ENCODE measurements around the gene PLCB1. TPM values are rescaled to one million over a fixed set of nuclear protein-coding genes. Genes with fewer than 3 reads are reported as not detected.

PLCB1 gene
- total and polyA plus RNA-seq, 2 donors (not counting 1 experiment from before 2014, with no cell fraction given): 13.4 to 23.3 TPM

GRCh38 chr20:8876366-8876765 is 744.3 kb downstream of the PLCB1 start:
- Histone ChIP-seq H3K36me3 (ENCODE audit: control insufficient read depth, insufficient read depth, low read length) (no peaks in the 10 kb centered on the region), H3K4me3 (replicated peaks in 1 of 4; ENCODE audit: control extremely low read depth in 1 of 4, insufficient read depth in 1 of 4, low read depth in 3 of 4, low read length in 4 of 4) (no peak overlapping the region), H3K4me1 (ENCODE audit: control insufficient read depth, extremely low read depth, insufficient read depth, low read length) (no peaks in the 10 kb centered on the region), H3K79me2 (ENCODE audit: control insufficient read depth, insufficient read depth, low read length) (no peaks in the 10 kb centered on the region), H3K9me3 (ENCODE audit: control insufficient read depth, insufficient read depth, low read depth, low read length) (no peaks in the 10 kb centered on the region), H3K9ac (ENCODE audit: insufficient read depth, low read length) (no peak overlapping the region), H3K4me2 (ENCODE audit: extremely low read depth, insufficient read depth, low read length) (no peak overlapping the region), H4K20me1 (ENCODE audit: control insufficient read depth, extremely low read depth, insufficient read depth, low read length) (no peaks in the 10 kb centered on the region), H3K27ac (ENCODE audit: insufficient read depth, low read length) (no peak overlapping the region), H2AFZ (ENCODE audit: low read length) (no peak overlapping the region), H3K27me3 (ENCODE audit: control insufficient read depth, insufficient read depth, low read length) (no peaks in the 10 kb centered on the region)
- TF ChIP-seq EZH2 (IDR thresholded peaks at IDR 0.05; ENCODE audit: low read length, missing control alignments): no peak
- TF ChIP-seq, protein P1, sequence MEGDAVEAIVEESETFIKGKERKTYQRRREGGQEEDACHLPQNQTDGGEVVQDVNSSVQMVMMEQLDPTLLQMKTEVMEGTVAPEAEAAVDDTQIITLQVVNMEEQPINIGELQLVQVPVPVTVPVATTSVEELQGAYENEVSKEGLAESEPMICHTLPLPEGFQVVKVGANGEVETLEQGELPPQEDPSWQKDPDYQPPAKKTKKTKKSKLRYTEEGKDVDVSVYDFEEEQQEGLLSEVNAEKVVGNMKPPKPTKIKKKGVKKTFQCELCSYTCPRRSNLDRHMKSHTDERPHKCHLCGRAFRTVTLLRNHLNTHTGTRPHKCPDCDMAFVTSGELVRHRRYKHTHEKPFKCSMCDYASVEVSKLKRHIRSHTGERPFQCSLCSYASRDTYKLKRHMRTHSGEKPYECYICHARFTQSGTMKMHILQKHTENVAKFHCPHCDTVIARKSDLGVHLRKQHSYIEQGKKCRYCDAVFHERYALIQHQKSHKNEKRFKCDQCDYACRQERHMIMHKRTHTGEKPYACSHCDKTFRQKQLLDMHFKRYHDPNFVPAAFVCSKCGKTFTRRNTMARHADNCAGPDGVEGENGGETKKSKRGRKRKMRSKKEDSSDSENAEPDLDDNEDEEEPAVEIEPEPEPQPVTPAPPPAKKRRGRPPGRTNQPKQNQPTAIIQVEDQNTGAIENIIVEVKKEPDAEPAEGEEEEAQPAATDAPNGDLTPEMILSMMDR (conservative IDR thresholded peaks at IDR 0.05 in 1 of 2, IDR thresholded peaks at IDR 0.05 in 1 of 2; ENCODE audit: low read depth in 1 of 2, low read length in 2 of 2): no peak
- no peak for DNase-seq (ENCODE audit: low read depth in 2 of 2)

- Histone ChIP-seq H3K79me2 (ENCODE audit: control insufficient read depth, insufficient read depth, low read length) (no peaks in the 10 kb centered on the region), H3K36me3 (ENCODE audit: control insufficient read depth, insufficient read depth, low read length) (no peaks in the 10 kb centered on the region), H3K9me3 (ENCODE audit: control insufficient read depth, insufficient read depth, low read depth, low read length) (no peaks in the 10 kb centered on the region), H4K20me1 (ENCODE audit: control insufficient read depth, extremely low read depth, insufficient read depth, low read length) (no peaks in the 10 kb centered on the region), H2AFZ (ENCODE audit: low read length) (no peak overlapping the region), H3K4me3 (replicated peaks in 1 of 4; ENCODE audit: control extremely low read depth in 1 of 4, insufficient read depth in 1 of 4, low read depth in 3 of 4, low read length in 4 of 4) (no peak overlapping the region), H3K27me3 (ENCODE audit: control insufficient read depth, insufficient read depth, low read length) (no peaks in the 10 kb centered on the region), H3K4me2 (ENCODE audit: extremely low read depth, insufficient read depth, low read length) (no peak overlapping the region), H3K9ac (ENCODE audit: insufficient read depth, low read length) (no peak overlapping the region), H3K27ac (ENCODE audit: insufficient read depth, low read length) (no peak overlapping the region), H3K4me1 (ENCODE audit: control insufficient read depth, extremely low read depth, insufficient read depth, low read length) (no peaks in the 10 kb centered on the region)
- no peak for TF ChIP-seq EZH2 (IDR thresholded peaks at IDR 0.05; ENCODE audit: low read length, missing control alignments)
- TF ChIP-seq, protein P1 (conservative IDR thresholded peaks at IDR 0.05 in 1 of 2, IDR thresholded peaks at IDR 0.05 in 1 of 2; ENCODE audit: low read depth in 1 of 2, low read length in 2 of 2): no peak
- no peak for DNase-seq (ENCODE audit: low read depth in 2 of 2)
Observed at GRCh38 chr20:8877294-8877693, 745.2 kb downstream of the PLCB1 start.

GRCh38 chr20:8879669-8880068 is 747.6 kb downstream of the PLCB1 start:
- Histone ChIP-seq H3K36me3 (ENCODE audit: control insufficient read depth, insufficient read depth, low read length) (no peaks in the 10 kb centered on the region), H3K79me2 (ENCODE audit: control insufficient read depth, insufficient read depth, low read length) (no peaks in the 10 kb centered on the region), H3K27me3 (ENCODE audit: control insufficient read depth, insufficient read depth, low read length) (no peaks in the 10 kb centered on the region), H3K27ac (ENCODE audit: insufficient read depth, low read length) (no peak overlapping the region), H3K9me3 (ENCODE audit: control insufficient read depth, insufficient read depth, low read depth, low read length) (no peaks in the 10 kb centered on the region), H2AFZ (ENCODE audit: low read length) (no peak overlapping the region), H3K4me2 (ENCODE audit: extremely low read depth, insufficient read depth, low read length) (no peak overlapping the region), H3K4me3 (replicated peaks in 1 of 4; ENCODE audit: control extremely low read depth in 1 of 4, insufficient read depth in 1 of 4, low read depth in 3 of 4, low read length in 4 of 4) (no peak overlapping the region), H4K20me1 (ENCODE audit: control insufficient read depth, extremely low read depth, insufficient read depth, low read length) (no peaks in the 10 kb centered on the region), H3K4me1 (ENCODE audit: control insufficient read depth, extremely low read depth, insufficient read depth, low read length) (no peaks in the 10 kb centered on the region), H3K9ac (ENCODE audit: insufficient read depth, low read length) (no peak overlapping the region)
- no peak for TF ChIP-seq EZH2 (IDR thresholded peaks at IDR 0.05; ENCODE audit: low read length, missing control alignments)
- TF ChIP-seq, protein P1 (conservative IDR thresholded peaks at IDR 0.05 in 1 of 2, IDR thresholded peaks at IDR 0.05 in 1 of 2; ENCODE audit: low read depth in 1 of 2, low read length in 2 of 2): no peak
- DNase-seq (ENCODE audit: low read depth in 2 of 2): no peak
